SK-N-SH (cell line): ENCODE measurements around the gene ELP1. TPM values are rescaled to one million over a fixed set of nuclear protein-coding genes. Genes with fewer than 3 reads are reported as not detected.
A peak's percentile ranks its signal among the peaks of the same experiment; 100 is the strongest.

Experiments
- CTCF ChIA-PET: fragments of 300-600, 350-600 bp; formaldehyde crosslinking; extraction: SDS; loops from one replicate; lab custom pipeline; 2021; lab: Yijun Ruan, JAX
- POLR2A ChIA-PET: fragments of 350-600 bp; sonication (Branson Sonifier 250); formaldehyde crosslinking; extraction: SDS; loops from one replicate; lab custom pipeline; 2020; ENCODE audit warnings: antibody characterized with exemption, inconsistent platforms; lab: Yijun Ruan, JAX
- DNase-seq: peaks from one replicate; pipeline ENCODE4 v3.0.0; 2012
- H2AFZ ChIP-seq: fragments of 200-600 bp; sonication (generic); 2 replicates; pipeline ENCODE4 v1.8.1; 2016; ENCODE audit warnings: antibody characterized with exemption, mild to moderate bottlenecking, low read depth
- H3F3A ChIP-seq: fragments of 200-600 bp; sonication (generic); replicated peaks from 2 replicates; pipeline ENCODE3; 2016; ENCODE audit warnings: antibody characterized with exemption, mild to moderate bottlenecking; ENCODE audit not compliant: insufficient read depth
- H3K27ac ChIP-seq, 2 experiments: fragments of 200-500 bp in 1 of 2; fragments of 200-600 bp in 1 of 2; sonication (Bioruptor generic) in 1 of 2; sonication (generic), shearing (Covaris generic) in 1 of 2; 2 replicates each; pipeline versions ENCODE4 v1.5.1 to v1.6.1; 2014 to 2016; ENCODE audit warnings: low read depth in 2 of 2, inconsistent platforms in 1 of 2, low read length in 1 of 2, mild to moderate bottlenecking in 1 of 2, mixed read lengths in 1 of 2
- H3K27me3 ChIP-seq: fragments of 200-600 bp; sonication (generic), shearing (Covaris generic); 2 replicates; pipeline ENCODE4 v1.6.1; 2016; ENCODE audit warnings: mixed run types; ENCODE audit not compliant: insufficient read depth
- H3K36me3 ChIP-seq, 2 experiments: fragments of 200-500 bp in 1 of 2; fragments of 200-600 bp in 1 of 2; sonication (Bioruptor generic) in 1 of 2; sonication (generic) in 1 of 2; replicated peaks in 1 of 2; 2 replicates each; pipeline versions ENCODE3 to v1.5.1; 2014 to 2016; ENCODE audit warnings: low read length in 1 of 2, mild to moderate bottlenecking in 1 of 2; ENCODE audit not compliant: insufficient read depth in 2 of 2, control insufficient read depth in 1 of 2
- H3K4me1 ChIP-seq, 2 experiments: fragments of 200-500 bp in 1 of 2; fragments of 200-600 bp in 1 of 2; sonication (Bioruptor generic) in 1 of 2; sonication (generic), shearing (Covaris generic) in 1 of 2; 2 replicates each; pipeline versions ENCODE4 v1.5.1 to v1.6.1; 2014 to 2016; ENCODE audit warnings: low read depth in 1 of 2, low read length in 1 of 2, mixed run types in 1 of 2; ENCODE audit not compliant: insufficient read depth in 2 of 2, control insufficient read depth in 1 of 2
- H3K4me2 ChIP-seq: fragments of 200-600 bp; sonication (generic), shearing (Covaris generic); 2 replicates; pipeline ENCODE4 v1.6.1; 2017; ENCODE audit warnings: mixed run types
- H3K4me3 ChIP-seq, 2 experiments: fragments of 200-500 bp in 1 of 2; fragments of 200-600 bp in 1 of 2; sonication (Bioruptor generic) in 1 of 2; sonication (generic), shearing (Covaris generic) in 1 of 2; 2 replicates each; pipeline versions ENCODE4 v1.5.1 to v1.8.1; 2014 to 2016; ENCODE audit warnings: low read depth in 2 of 2, inconsistent platforms in 1 of 2, low read length in 1 of 2, mild to moderate bottlenecking in 1 of 2, mixed read lengths in 1 of 2, moderate library complexity in 1 of 2
- H3K79me2 ChIP-seq: fragments of 200-600 bp; sonication (generic); 2 replicates; pipeline ENCODE4 v1.8.1; 2017; ENCODE audit warnings: mild to moderate bottlenecking; ENCODE audit not compliant: insufficient read depth
- H3K9ac ChIP-seq: fragments of 200-600 bp; sonication (generic); 2 replicates; pipeline ENCODE4 v1.6.1; 2017; ENCODE audit warnings: mixed run types
- H3K9me2 ChIP-seq: fragments of 200-600 bp; sonication (generic); 2 replicates; pipeline ENCODE4 v1.6.1; 2017; ENCODE audit warnings: mixed run types
- H3K9me3 ChIP-seq: fragments of 200-600 bp; sonication (generic); 2 replicates; pipeline ENCODE4 v1.6.1; 2017; ENCODE audit warnings: mixed run types, mild to moderate bottlenecking, moderate library complexity
- H4K20me1 ChIP-seq: fragments of 200-600 bp; sonication (generic); 2 replicates; pipeline ENCODE4 v1.6.1; 2017; ENCODE audit warnings: mild to moderate bottlenecking, mixed run types; ENCODE audit not compliant: insufficient read depth
- CHD2 ChIP-seq: fragments of 150-350 bp; IDR thresholded peaks from 2 replicates; pipeline ENCODE4 v1.6.1; 2018; ENCODE audit warnings: low read length; ENCODE audit not compliant: partially characterized antibody
- EP300 ChIP-seq, 2 experiments: IDR thresholded peaks; 2 replicates each; pipeline versions ENCODE4 v1.4.0 to v1.6.1; 2012; ENCODE audit warnings: borderline replicate concordance in 1 of 2, low read depth in 1 of 2, low read length in 1 of 2
- EZH2phosphoT487 ChIP-seq: fragments of 200-600 bp; sonication (generic); IDR thresholded peaks from 2 replicates; pipeline ENCODE4 v1.6.1; 2017; ENCODE audit warnings: low read depth, mixed run types, mild to moderate bottlenecking, antibody characterized with exemption, moderate library complexity, borderline replicate concordance
- FOSL2 ChIP-seq: IDR thresholded peaks from 2 replicates; pipeline ENCODE4 v1.4.0; 2012; ENCODE audit warnings: low read depth, mild to moderate bottlenecking, moderate library complexity, borderline replicate concordance
- FOXM1 ChIP-seq: IDR thresholded peaks from 2 replicates; pipeline ENCODE4 v1.4.0; 2012; ENCODE audit warnings: low read depth, mild to moderate bottlenecking
- GABPA ChIP-seq: IDR thresholded peaks from 2 replicates; pipeline ENCODE4 v1.4.0; 2012; ENCODE audit warnings: low read depth, mild to moderate bottlenecking
- GATA2 ChIP-seq: sonication (generic); formaldehyde crosslinking; IDR thresholded peaks from 2 replicates; pipeline ENCODE4 v1.5.0; 2020; ENCODE audit warnings: mild to moderate bottlenecking, missing genetic modification reagents
- IRF3 ChIP-seq: fragments of 150-350 bp; IDR thresholded peaks from 2 replicates; pipeline ENCODE4 v1.6.1; 2016; ENCODE audit warnings: mild to moderate bottlenecking, low read depth, low read length
- JUND ChIP-seq: IDR thresholded peaks from 2 replicates; pipeline ENCODE4 v1.4.0; 2012
- MAX ChIP-seq: IDR thresholded peaks from 2 replicates; pipeline ENCODE4 v1.4.0; 2012; ENCODE audit warnings: low read depth
- MEF2A ChIP-seq: IDR thresholded peaks from 2 replicates; pipeline ENCODE4 v1.4.0; 2012; ENCODE audit warnings: low read depth, borderline replicate concordance
- MXI1 ChIP-seq: IDR thresholded peaks from 2 replicates; pipeline ENCODE4 v1.6.1; 2012; ENCODE audit warnings: mild to moderate bottlenecking, low read depth, low read length, improper control_type of control experiment
- NRF1 ChIP-seq: IDR thresholded peaks from 2 replicates; pipeline ENCODE4 v1.6.1; 2012; ENCODE audit warnings: low read depth, mild to moderate bottlenecking, low read length
- POLR2AphosphoS5 ChIP-seq: IDR thresholded peaks from 2 replicates; pipeline ENCODE4 v1.6.1; 2012; ENCODE audit warnings: low read depth, low read length
- RAD21 ChIP-seq: IDR thresholded peaks from 2 replicates; pipeline ENCODE4 v1.6.1; 2012; ENCODE audit warnings: mild to moderate bottlenecking, low read length
- RCOR1 ChIP-seq: fragments of 150-350 bp; IDR thresholded peaks from 2 replicates; pipeline ENCODE4 v1.6.1; 2017; ENCODE audit warnings: antibody characterized with exemption, low read length
- RFX5 ChIP-seq: IDR thresholded peaks from 2 replicates; pipeline ENCODE4 v1.6.1; 2012; ENCODE audit warnings: mild to moderate bottlenecking, improper control_type of control experiment, low read length
- RXRA ChIP-seq: IDR thresholded peaks from 2 replicates; pipeline ENCODE4 v1.4.0; 2012; ENCODE audit warnings: low read depth, mild to moderate bottlenecking, borderline replicate concordance
- SIN3A ChIP-seq: IDR thresholded peaks from 2 replicates; pipeline ENCODE4 v1.6.1; 2012; ENCODE audit warnings: low read depth, mild to moderate bottlenecking, low read length, moderate library complexity, borderline replicate concordance
- TAF1 ChIP-seq: IDR thresholded peaks from 2 replicates; pipeline ENCODE4 v1.6.1; 2012; ENCODE audit warnings: low read depth, mild to moderate bottlenecking, low read length, moderate library complexity, borderline replicate concordance
- TCF12 ChIP-seq: IDR thresholded peaks from 2 replicates; pipeline ENCODE4 v1.4.0; 2012
- WGBS: methylation state at CpG from one replicate; pipeline ENCODE4 v1.1.6; 2017; ENCODE audit warnings: low lambda C conversion rate; 5-methylcytosine and 5-hydroxymethylcytosine counted together
- polyA plus RNA-seq, 3 experiments: library from polyadenylated mRNA; depleted of rRNA; stranded (reverse); fragments of >200 nt; gene quantifications; 2 replicates each; pipeline ENCODE4 v1.2.3, GENCODE V29; 2012

The ELP1 gene
- polyA plus RNA-seq, 1 of the 3 experiments (the other 2 are of a cell fraction), result 19.1 TPM

GRCh38 chr9:108933718-108934322 is at the start of gene ELP1 (continued):
- TF ChIP-seq JUND, result peak; percentile 11; the same call in 1 of the 2 replicates
- peak; percentile 71; the same call in 1 of the 2 replicates for TF ChIP-seq TAF1
- no peak for TF ChIP-seq GABPA
- 0 out of 2 replicates have a peak, but pooled peaks have one; percentile 15 for TF ChIP-seq RAD21

- WGBS, result 100% methylated on average over 1 of the region's 2 CpGs
- DNase-seq, result no peak
- Histone ChIP-seq H2AFZ (no peak overlapping the region), H3K27ac (no peak overlapping the region), H3K36me3 (peaks cover 37 to 38% of the 10 kb centered on the region in 2 experiments), H3K9ac (no peak overlapping the region), H3K4me1 (peaks cover 0 to 2% of the 10 kb centered on the region in 2 experiments; a peak in 1 of 4 replicates), H3F3A (no peaks in the 10 kb centered on the region), H4K20me1 (peaks cover 3% of the 10 kb centered on the region; the same call in 1 of the 2 replicates), H3K9me3 (no peaks in the 10 kb centered on the region), H3K79me2 (no peaks in the 10 kb centered on the region; the same call in 1 of the 2 replicates), H3K27me3 (no peaks in the 10 kb centered on the region), H3K4me2 (no peak overlapping the region), H3K9me2 (no peaks in the 10 kb centered on the region), H3K4me3 (no peak overlapping the region)
- TF ChIP-seq EZH2phosphoT487, result no peak
- TF ChIP-seq JUND, result no peak
- TF ChIP-seq FOXM1, result no peak
- no peak for TF ChIP-seq TAF1
- TF ChIP-seq MXI1, result no peak
- TF ChIP-seq RAD21, result no peak
- no peak for TF ChIP-seq MEF2A
- no peak for TF ChIP-seq RCOR1
- no peak for TF ChIP-seq GATA2
- no peak for TF ChIP-seq MAX
- POLR2A ChIA-PET, result no interaction called here
- CTCF ChIA-PET, result interaction anchor here (1.0 kb wide), 1 partner anchor 13 kb away, joined by 3 read pairs; no protein-coding TSS in a partner anchor
Observed at GRCh38 chr9:108980893-108981292, 47.0 kb upstream of the ELP1 start.

- no peak overlapping the region for H3K4me2 ChIP-seq
- no peaks in the 10 kb centered on the region for H3K9me3 ChIP-seq
- WGBS, result 33% methylated on average over 1 of the region's 1 CpG
- H3K4me1 ChIP-seq, result peaks cover 0 to 2% of the 10 kb centered on the region in 2 experiments; a peak in 2 of 4 replicates
- POLR2A ChIA-PET, result no interaction called here
- H3K79me2 ChIP-seq, result no peaks in the 10 kb centered on the region; the same call in 1 of the 2 replicates
- peaks cover 32 to 49% of the 10 kb centered on the region in 2 experiments for H3K36me3 ChIP-seq
- H3K4me3 ChIP-seq, result no peak overlapping the region
- H3K9ac ChIP-seq, result no peak overlapping the region
- H2AFZ ChIP-seq, result no peak overlapping the region
- H3K27me3 ChIP-seq, result no peaks in the 10 kb centered on the region
- peaks cover 3% of the 10 kb centered on the region for H3F3A ChIP-seq
- DNase-seq, result no peak
- CTCF ChIA-PET, result interaction anchor here (1.4 kb wide), 1 partner anchor 24 kb away, joined by 5 read pairs; no protein-coding TSS in a partner anchor
- H3K27ac ChIP-seq, result no peak overlapping the region
- no peaks in the 10 kb centered on the region for H4K20me1 ChIP-seq
- no peaks in the 10 kb centered on the region for H3K9me2 ChIP-seq
- no peak for TF ChIP-seq RAD21
- no peak for TF ChIP-seq JUND
- TF ChIP-seq CHD2, result no peak
- no peak for TF ChIP-seq SIN3A
- no peak for TF ChIP-seq RFX5
- no peak for TF ChIP-seq FOSL2
- no peak for TF ChIP-seq RXRA
- TF ChIP-seq TAF1, result no peak
- TF ChIP-seq RCOR1, result no peak
- TF ChIP-seq GATA2, result no peak
- TF ChIP-seq EP300 (IDR thresholded peaks at IDR 0.05; ENCODE audit: borderline replicate concordance in 1 of 2, low read depth in 1 of 2, low read length in 1 of 2), result no peak
- no peak for TF ChIP-seq GABPA
- no peak for TF ChIP-seq NRF1
- no peak for TF ChIP-seq MXI1
- TF ChIP-seq IRF3, result no peak
- TF ChIP-seq MAX, result no peak
- no peak for TF ChIP-seq MEF2A
- TF ChIP-seq TCF12, result no peak
- TF ChIP-seq POLR2AphosphoS5, result no peak
Observed at GRCh38 chr9:108978205-108978604, 44.3 kb upstream of the ELP1 start.
